ENCODE measurements around the gene THTPA.

THTPA gene

GRCh38 chr14:23571701-23572523 is 15.8 kb downstream of the THTPA start:
- DNase-seq: peak in 2 of 3 donors; percentile 65 to 69
- CTCF ChIA-PET: interaction anchor here (0.8 to 20.8 kb wide), 5 partner anchors 9 to 358 kb away, joined by 3 to 519 read pairs (median 20); no protein-coding TSS in a partner anchor
- H3K4me1 ChIP-seq (ENCODE audit: control extremely low read depth in 1 of 4, control insufficient read depth in 4 of 4, insufficient read depth in 4 of 4, low read length in 3 of 4): peaks cover 4 to 66% (median 55%) of the 10 kb centered on the region in 4 experiments
- H3K4me3 ChIP-seq (ENCODE audit: control insufficient read depth in 1 of 7, extremely low read depth in 1 of 7, insufficient read depth in 4 of 7, low read depth in 2 of 7, low read length in 6 of 7): peak overlapping the region in 2 of 7 experiments; percentile 13 to 35
- 42% methylated on average over 14 of the region's 14 CpGs for WGBS (ENCODE audit: insufficient coverage)
- POLR2A ChIA-PET: interaction anchor here (1.2 kb wide), 1 partner anchor 9 kb away, joined by 3 read pairs; no protein-coding TSS in a partner anchor
- peaks cover 0 to 6% (median 0%) of the 10 kb centered on the region in 5 experiments for H3K9me3 ChIP-seq (ENCODE audit: control extremely low read depth in 1 of 5, control insufficient read depth in 4 of 5, insufficient read depth in 2 of 5, low read depth in 1 of 5, low read length in 4 of 5)
- H3K27me3 ChIP-seq (replicated peaks in 2 of 5; ENCODE audit: control insufficient read depth in 4 of 5, insufficient read depth in 5 of 5, low read length in 4 of 5): peaks cover 0 to 23% (median 5%) of the 10 kb centered on the region in 5 experiments
- no peaks in the 10 kb centered on the region for H3K36me3 ChIP-seq (ENCODE audit: control insufficient read depth in 4 of 4, insufficient read depth in 4 of 4, low read length in 3 of 4)
- no peak overlapping the region for H3K27ac ChIP-seq (ENCODE audit: insufficient read depth in 1 of 2, low read depth in 1 of 2, low read length in 2 of 2, poor library complexity in 1 of 2, severe bottlenecking in 2 of 2)

DNA sequence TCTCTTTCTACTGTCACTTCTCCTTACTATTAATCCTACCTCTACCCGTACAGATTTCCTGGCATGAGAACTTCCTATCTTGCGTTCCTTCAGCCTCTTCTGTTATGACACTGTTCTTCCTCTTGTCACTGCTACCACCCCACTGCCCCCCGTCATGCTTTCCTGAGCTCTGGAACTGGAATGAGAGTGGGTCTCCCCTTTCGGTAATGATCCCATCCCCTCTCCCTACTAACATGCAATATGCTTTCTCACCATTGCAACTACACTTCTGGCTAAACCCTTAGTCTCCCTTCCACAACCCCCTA is 16.4 kb downstream of the THTPA start:
- Histone ChIP-seq H3K4me3 (ENCODE audit: control insufficient read depth in 1 of 7, extremely low read depth in 1 of 7, insufficient read depth in 4 of 7, low read depth in 2 of 7, low read length in 6 of 7) (peak overlapping the region in 1 of 7 experiments; percentile 35), H3K27me3 (replicated peaks in 2 of 5; ENCODE audit: control insufficient read depth in 4 of 5, insufficient read depth in 5 of 5, low read length in 4 of 5) (peaks cover 0 to 29% (median 5%) of the 10 kb centered on the region in 5 experiments), H3K36me3 (ENCODE audit: control insufficient read depth in 4 of 4, insufficient read depth in 4 of 4, low read length in 3 of 4) (no peaks in the 10 kb centered on the region), H3K27ac (ENCODE audit: insufficient read depth in 1 of 2, low read depth in 1 of 2, low read length in 2 of 2, poor library complexity in 1 of 2, severe bottlenecking in 2 of 2) (no peak overlapping the region), H3K4me1 (ENCODE audit: control extremely low read depth in 1 of 4, control insufficient read depth in 4 of 4, insufficient read depth in 4 of 4, low read length in 3 of 4) (peaks cover 4 to 67% (median 55%) of the 10 kb centered on the region in 4 experiments), H3K9me3 (ENCODE audit: control extremely low read depth in 1 of 5, control insufficient read depth in 4 of 5, insufficient read depth in 2 of 5, low read depth in 1 of 5, low read length in 4 of 5) (peaks cover 0 to 6% (median 0%) of the 10 kb centered on the region in 5 experiments)
- CTCF ChIA-PET: interaction anchor here (1.2 to 20.8 kb wide), 5 partner anchors 9 to 91 kb away, joined by 3 to 519 read pairs (median 20); no protein-coding TSS in a partner anchor
- POLR2A ChIA-PET: interaction anchor here (1.2 kb wide), 1 partner anchor 9 kb away, joined by 3 read pairs; no protein-coding TSS in a partner anchor
- no peak for DNase-seq
- 7% methylated on average over 4 of the region's 4 CpGs for WGBS (ENCODE audit: insufficient coverage)

DNA sequence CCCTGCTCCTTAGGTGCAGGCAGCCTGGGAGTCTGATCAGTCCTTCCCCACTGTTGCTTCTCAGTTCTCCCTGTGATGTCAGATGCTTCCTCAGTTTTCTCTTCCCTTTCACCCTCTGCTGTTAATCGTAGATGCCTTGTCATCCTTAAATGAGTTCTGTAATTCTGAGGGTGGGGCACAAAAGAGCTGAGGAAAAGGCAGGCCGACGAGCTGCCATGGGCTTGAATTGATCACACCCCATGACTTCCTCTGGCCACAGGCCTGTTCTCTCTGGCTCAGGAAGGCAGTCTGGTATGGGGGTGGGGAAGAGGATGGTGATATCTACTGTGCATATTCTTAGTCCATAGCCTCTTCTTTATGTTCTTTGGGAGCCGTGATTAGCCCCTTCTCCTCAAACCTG is 16.8 kb downstream of the THTPA start:
- peaks cover 0 to 32% (median 5%) of the 10 kb centered on the region in 5 experiments for H3K27me3 ChIP-seq (replicated peaks in 2 of 5; ENCODE audit: control insufficient read depth in 4 of 5, insufficient read depth in 5 of 5, low read length in 4 of 5)
- H3K4me1 ChIP-seq (ENCODE audit: control extremely low read depth in 1 of 4, control insufficient read depth in 4 of 4, insufficient read depth in 4 of 4, low read length in 3 of 4): peaks cover 4 to 67% (median 53%) of the 10 kb centered on the region in 4 experiments
- WGBS (ENCODE audit: insufficient coverage): 24% methylated on average over 3 of the region's 4 CpGs
- CTCF ChIA-PET: interaction anchor here (0.8 to 20.8 kb wide), 5 partner anchors 10 to 91 kb away, joined by 3 to 519 read pairs (median 20); no protein-coding TSS in a partner anchor
- DNase-seq: peak; percentile 44 to 74 (median 70)
- no peak overlapping the region for H3K27ac ChIP-seq (ENCODE audit: insufficient read depth in 1 of 2, low read depth in 1 of 2, low read length in 2 of 2, poor library complexity in 1 of 2, severe bottlenecking in 2 of 2)
- no peaks in the 10 kb centered on the region for H3K36me3 ChIP-seq (ENCODE audit: control insufficient read depth in 4 of 4, insufficient read depth in 4 of 4, low read length in 3 of 4)
- H3K4me3 ChIP-seq (ENCODE audit: control insufficient read depth in 1 of 7, extremely low read depth in 1 of 7, insufficient read depth in 4 of 7, low read depth in 2 of 7, low read length in 6 of 7): peak overlapping the region in 2 of 7 experiments; percentile 3 to 35
- H3K9me3 ChIP-seq (ENCODE audit: control extremely low read depth in 1 of 5, control insufficient read depth in 4 of 5, insufficient read depth in 2 of 5, low read depth in 1 of 5, low read length in 4 of 5): peaks cover 0 to 6% (median 0%) of the 10 kb centered on the region in 5 experiments
- POLR2A ChIA-PET: interaction anchor here (1.2 kb wide), 1 partner anchor 8 kb away, joined by 3 read pairs; no protein-coding TSS in a partner anchor

DNA sequence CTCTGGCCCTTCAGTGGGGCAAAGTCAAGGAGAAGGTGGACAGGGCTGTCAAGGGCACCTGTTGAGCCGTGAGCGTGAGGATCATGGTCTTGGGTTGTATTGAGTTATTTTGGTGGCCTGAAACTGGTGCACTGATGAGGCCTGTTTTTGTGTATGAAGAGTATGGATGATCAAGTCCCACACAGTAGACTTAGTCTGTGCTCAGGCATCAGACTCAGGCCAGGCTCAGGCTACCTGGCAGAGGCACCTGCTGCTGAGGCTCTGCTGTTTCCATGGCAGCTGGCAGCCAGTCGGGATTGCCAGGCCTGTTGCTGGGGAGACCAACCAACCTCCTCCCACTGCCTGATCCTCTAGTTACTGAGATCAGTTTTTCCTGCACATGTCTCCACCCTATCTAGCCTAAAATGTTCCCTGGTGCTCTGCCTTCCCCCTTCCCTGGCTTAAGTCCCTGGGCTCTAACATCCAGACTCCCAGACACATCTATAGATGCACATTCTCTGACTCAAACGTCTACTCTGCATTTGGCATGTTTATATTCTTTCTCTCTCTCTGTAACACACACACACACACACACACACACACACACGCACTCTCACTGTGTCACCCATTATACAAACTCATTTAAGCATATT is 17.4 kb downstream of the THTPA start:
- no peak for DNase-seq
- ChIA-PET POLR2A (no interaction called here), CTCF (interaction anchor here (0.8 to 20.8 kb wide), 5 partner anchors 9 to 92 kb away, joined by 3 to 519 read pairs (median 20); no protein-coding TSS in a partner anchor)
- Histone ChIP-seq H3K4me1 (ENCODE audit: control extremely low read depth in 1 of 4, control insufficient read depth in 4 of 4, insufficient read depth in 4 of 4, low read length in 3 of 4) (peaks cover 2 to 63% (median 47%) of the 10 kb centered on the region in 4 experiments), H3K27me3 (replicated peaks in 2 of 5; ENCODE audit: control insufficient read depth in 4 of 5, insufficient read depth in 5 of 5, low read length in 4 of 5) (peaks cover 0 to 39% (median 5%) of the 10 kb centered on the region in 5 experiments), H3K4me3 (ENCODE audit: control insufficient read depth in 1 of 7, extremely low read depth in 1 of 7, insufficient read depth in 4 of 7, low read depth in 2 of 7, low read length in 6 of 7) (no peak overlapping the region), H3K9me3 (ENCODE audit: control extremely low read depth in 1 of 5, control insufficient read depth in 4 of 5, insufficient read depth in 2 of 5, low read depth in 1 of 5, low read length in 4 of 5) (peaks cover 0 to 6% (median 0%) of the 10 kb centered on the region in 5 experiments), H3K27ac (ENCODE audit: insufficient read depth in 1 of 2, low read depth in 1 of 2, low read length in 2 of 2, poor library complexity in 1 of 2, severe bottlenecking in 2 of 2) (no peak overlapping the region), H3K36me3 (ENCODE audit: control insufficient read depth in 4 of 4, insufficient read depth in 4 of 4, low read length in 3 of 4) (no peaks in the 10 kb centered on the region)
- 90% methylated on average over 3 of the region's 5 CpGs for WGBS (ENCODE audit: insufficient coverage)

DNA sequence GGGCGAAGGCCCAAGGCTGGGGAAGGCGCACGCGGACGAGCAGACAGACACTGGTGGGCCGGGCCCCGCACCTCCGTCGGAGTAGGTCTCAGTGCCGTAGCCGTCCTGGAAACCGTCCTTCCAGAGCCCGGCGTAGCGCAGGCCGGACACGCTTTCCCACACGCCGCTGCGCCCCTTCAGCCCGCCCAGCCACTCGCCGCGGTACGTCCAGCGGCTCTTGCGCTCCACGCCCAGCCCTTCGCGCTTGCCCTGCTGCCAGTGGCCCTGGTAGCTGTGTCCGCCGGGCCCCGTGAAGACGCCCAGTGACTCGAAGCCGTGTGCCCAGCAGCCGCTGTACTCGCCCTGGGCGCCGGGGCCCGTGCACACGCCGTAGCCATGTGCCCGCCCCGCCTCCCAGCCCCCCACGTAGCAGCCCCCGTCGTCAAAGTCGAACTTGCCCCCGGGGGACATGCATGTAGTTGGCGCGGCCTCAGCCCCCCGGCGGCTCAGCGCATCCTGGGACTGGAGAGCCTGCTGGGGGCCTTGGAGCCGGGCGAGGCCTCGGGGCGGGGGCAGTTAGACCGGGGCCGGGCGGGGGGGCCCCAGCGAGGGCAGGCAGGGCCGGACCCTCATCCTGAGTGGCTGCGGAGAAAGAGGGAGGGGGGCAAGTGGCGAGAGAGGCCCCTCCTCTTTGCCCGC is 21.1 kb downstream of the THTPA start:
- CTCF ChIA-PET: no interaction called here
- Histone ChIP-seq H3K9me3 (ENCODE audit: control extremely low read depth in 1 of 5, control insufficient read depth in 4 of 5, insufficient read depth in 2 of 5, low read depth in 1 of 5, low read length in 4 of 5) (peaks cover 0 to 6% (median 0%) of the 10 kb centered on the region in 5 experiments), H3K4me1 (ENCODE audit: control extremely low read depth in 1 of 4, control insufficient read depth in 4 of 4, insufficient read depth in 4 of 4, low read length in 3 of 4) (peaks cover 0 to 42% (median 22%) of the 10 kb centered on the region in 4 experiments), H3K4me3 (ENCODE audit: control insufficient read depth in 1 of 7, extremely low read depth in 1 of 7, insufficient read depth in 4 of 7, low read depth in 2 of 7, low read length in 6 of 7) (peak overlapping the region in 4 of 7 experiments; percentile 33 to 46 (median 38)), H3K27ac (ENCODE audit: insufficient read depth in 1 of 2, low read depth in 1 of 2, low read length in 2 of 2, poor library complexity in 1 of 2, severe bottlenecking in 2 of 2) (no peak overlapping the region), H3K27me3 (replicated peaks in 2 of 5; ENCODE audit: control insufficient read depth in 4 of 5, insufficient read depth in 5 of 5, low read length in 4 of 5) (peaks cover under 1 to 57% (median 7%) of the 10 kb centered on the region in 5 experiments), H3K36me3 (ENCODE audit: control insufficient read depth in 4 of 4, insufficient read depth in 4 of 4, low read length in 3 of 4) (no peaks in the 10 kb centered on the region)
- no peak for DNase-seq
- 3% methylated on average over 43 of the region's 67 CpGs for WGBS (ENCODE audit: insufficient coverage)
- POLR2A ChIA-PET: no interaction called here

- CTCF ChIA-PET: interaction anchor here (0.6 kb wide), 1 partner anchor 11 kb away, joined by 4 read pairs; no protein-coding TSS in a partner anchor
- WGBS (ENCODE audit: insufficient coverage): 12% methylated on average over 4 of the region's 24 CpGs
- Histone ChIP-seq H3K27ac (ENCODE audit: insufficient read depth in 1 of 2, low read depth in 1 of 2, low read length in 2 of 2, poor library complexity in 1 of 2, severe bottlenecking in 2 of 2) (no peak overlapping the region), H3K9me3 (ENCODE audit: control extremely low read depth in 1 of 5, control insufficient read depth in 4 of 5, insufficient read depth in 2 of 5, low read depth in 1 of 5, low read length in 4 of 5) (peaks cover 0 to 6% (median 0%) of the 10 kb centered on the region in 5 experiments), H3K4me1 (ENCODE audit: control extremely low read depth in 1 of 4, control insufficient read depth in 4 of 4, insufficient read depth in 4 of 4, low read length in 3 of 4) (peaks cover 0 to 35% (median 14%) of the 10 kb centered on the region in 4 experiments), H3K4me3 (ENCODE audit: control insufficient read depth in 1 of 7, extremely low read depth in 1 of 7, insufficient read depth in 4 of 7, low read depth in 2 of 7, low read length in 6 of 7) (peak overlapping the region in 1 of 7 experiments; percentile 34), H3K36me3 (ENCODE audit: control insufficient read depth in 4 of 4, insufficient read depth in 4 of 4, low read length in 3 of 4) (no peaks in the 10 kb centered on the region), H3K27me3 (replicated peaks in 2 of 5; ENCODE audit: control insufficient read depth in 4 of 5, insufficient read depth in 5 of 5, low read length in 4 of 5) (peaks cover 2 to 57% (median 7%) of the 10 kb centered on the region in 5 experiments)
- POLR2A ChIA-PET: no interaction called here
- DNase-seq: peak in 1 of 3 donors; percentile 40
These were observed 21.8 kb downstream of the THTPA start for GRCh38 chr14:23577710-23578392.

All from common myeloid progenitor, CD34-positive (primary cell).